Sigmoid colon (tissue), 7 donors: Measurements from ENCODE around the gene DENND5B. TPM values are rescaled to one million over a fixed set of nuclear protein-coding genes. Genes with fewer than 3 reads are reported as not detected.

Source experiments
- DNase-seq: peaks from one replicate; pipeline ENCODE4 v3.0.0-alpha.2; 2019
- H3K27ac ChIP-seq, 4 donors: fragments of 200-600 bp; sonication (generic); one replicate each; pipeline ENCODE4 v1.5.1; 2016 to 2019; ENCODE audit warnings: mild to moderate bottlenecking in 1 of 4
- H3K27me3 ChIP-seq, 3 donors: fragments of 200-600 bp; sonication (generic); one replicate each; pipeline ENCODE4 v1.5.1; 2019; ENCODE audit warnings: mild to moderate bottlenecking in 1 of 3
- H3K36me3 ChIP-seq, 4 donors: fragments of 200-600 bp; sonication (generic); one replicate each; pipeline ENCODE4 v1.5.1; 2016 to 2019
- H3K4me1 ChIP-seq, 4 donors: fragments of 200-600 bp; sonication (generic); one replicate each; pipeline ENCODE4 v1.5.1; 2017 to 2019
- H3K4me3 ChIP-seq, 4 donors: fragments of 200-600 bp; sonication (generic); one replicate each; pipeline ENCODE4 v1.5.1; 2017 to 2019; ENCODE audit warnings: mild to moderate bottlenecking in 2 of 4, moderate library complexity in 1 of 4
- H3K9me3 ChIP-seq, 4 donors: fragments of 200-600 bp in 3 of 4; sonication (generic) in 3 of 4; one replicate each; pipeline versions ENCODE4 v1.5.1 to v1.6.1; 2013 to 2019
- CTCF ChIP-seq, 4 experiments: fragments of 450-650 bp in 3 of 4; fragments of 200-600 bp in 1 of 4; IDR thresholded peaks; one replicate each; pipeline ENCODE4 v1.5.1; 2016 to 2019; ENCODE audit warnings: antibody characterized with exemption in 4 of 4, mild to moderate bottlenecking in 3 of 4, moderate library complexity in 2 of 4
- EP300 ChIP-seq, 4 donors: sonication (generic); formaldehyde crosslinking; IDR thresholded peaks; one replicate each; pipeline ENCODE4 v1.6.1; 2017; ENCODE audit warnings: antibody characterized with exemption in 4 of 4
- POLR2A ChIP-seq, 2 donors: fragments of 450-650 bp; IDR thresholded peaks; one replicate each; pipeline ENCODE4 v1.6.1; 2016; ENCODE audit warnings: antibody characterized with exemption in 2 of 2, mild to moderate bottlenecking in 2 of 2, moderate library complexity in 2 of 2
- POLR2AphosphoS5 ChIP-seq, 4 donors: sonication (generic); formaldehyde crosslinking; IDR thresholded peaks; one replicate each; pipeline ENCODE4 v1.6.1; 2017; ENCODE audit warnings: antibody characterized with exemption in 4 of 4
- WGBS, 2 donors: extraction: QIAGEN DNeasy Blood & Tissue Kit; methylation state at CpG; one replicate each; pipeline ENCODE4 v1.1.7; 2013; 5-methylcytosine and 5-hydroxymethylcytosine counted together
- intact Hi-C: fragments of 100-400 bp; cut with DNase I; formaldehyde crosslinking; loops from one replicate; pipeline ENCODE4 v1.15.1; 2023
- polyA plus RNA-seq, 3 donors: library from polyadenylated mRNA; stranded (reverse); fragments of 200-250 nt; gene quantifications; one replicate each; pipeline ENCODE4 v1.2.3, GENCODE V29; 2013
- total RNA-seq, 4 donors: library from RNA; depleted of rRNA; stranded (reverse); fragments of >200 nt; gene quantifications; one replicate each; pipeline ENCODE4 v1.1.0, GENCODE V29; 2016
- donor health status: healthy with polysubstance abuse.
- donor health status: Bipolar disorder and iron deficiency.
- donor health status: healthy.

Gene DENND5B
- total and polyA plus RNA-seq, 7 donors, result 2.4 to 34.3 (median 19.5) TPM

- no peak overlapping the region for H3K27ac ChIP-seq
- intact Hi-C loops, result no loop called here
- H3K27me3 ChIP-seq, result no peaks in the 10 kb centered on the region
- H3K9me3 ChIP-seq, result no peaks in the 10 kb centered on the region
- WGBS, 2 donors, result 92 to 94% methylated on average over 4 of the region's 4 CpGs
- H3K4me3 ChIP-seq, result no peak overlapping the region
- no peaks in the 10 kb centered on the region for H3K4me1 ChIP-seq
- no peak for DNase-seq
- peaks cover 0 to 4% (median 0%) of the 10 kb centered on the region in 4 donors for H3K36me3 ChIP-seq
- no peak for TF ChIP-seq POLR2AphosphoS5 (IDR thresholded peaks at IDR 0.05)
- TF ChIP-seq CTCF (IDR thresholded peaks at IDR 0.05), result no peak
- no peak for TF ChIP-seq EP300 (IDR thresholded peaks at IDR 0.05)
- no peak for TF ChIP-seq POLR2A (IDR thresholded peaks at IDR 0.05)
These were observed 150.8 kb downstream of the DENND5B start for GRCh38 chr12:31440134-31440533.

- intact Hi-C loops, result no loop called here
- WGBS, 2 donors, result 79 to 90% methylated on average over 2 of the region's 2 CpGs
- no peaks in the 10 kb centered on the region for H3K4me1 ChIP-seq
- H3K27ac ChIP-seq, result no peak overlapping the region
- no peaks in the 10 kb centered on the region for H3K9me3 ChIP-seq
- DNase-seq, result no peak
- no peaks in the 10 kb centered on the region for H3K36me3 ChIP-seq
- no peak for TF ChIP-seq POLR2A (IDR thresholded peaks at IDR 0.05)
- TF ChIP-seq CTCF (IDR thresholded peaks at IDR 0.05), result no peak
- TF ChIP-seq POLR2AphosphoS5 (IDR thresholded peaks at IDR 0.05), result no peak
- TF ChIP-seq EP300 (IDR thresholded peaks at IDR 0.05), result no peak
- no peaks in the 10 kb centered on the region for H3K27me3 ChIP-seq
- H3K4me3 ChIP-seq, result no peak overlapping the region
These were observed 159.2 kb downstream of the DENND5B start for GRCh38 chr12:31431721-31432240.

GRCh38 chr12:31423405-31423804, 167.5 kb downstream of the DENND5B start:
- Histone ChIP-seq H3K36me3 (peaks cover 0 to 32% (median 0%) of the 10 kb centered on the region in 4 donors), H3K27ac (no peak overlapping the region), H3K9me3 (no peaks in the 10 kb centered on the region), H3K4me1 (no peaks in the 10 kb centered on the region), H3K4me3 (no peak overlapping the region), H3K27me3 (no peaks in the 10 kb centered on the region)
- no peak for DNase-seq
- TF ChIP-seq POLR2AphosphoS5 (IDR thresholded peaks at IDR 0.05), result no peak
- no peak for TF ChIP-seq POLR2A (IDR thresholded peaks at IDR 0.05)
- TF ChIP-seq CTCF (IDR thresholded peaks at IDR 0.05), result no peak
- TF ChIP-seq EP300 (IDR thresholded peaks at IDR 0.05), result no peak
- intact Hi-C loops, result no loop called here
- 95 to 98% methylated on average over 1 of the region's 1 CpG for WGBS, 2 donors

- 89 to 93% methylated on average over 7 of the region's 7 CpGs for WGBS, 2 donors
- Histone ChIP-seq H3K4me3 (no peak overlapping the region), H3K9me3 (no peaks in the 10 kb centered on the region), H3K27ac (no peak overlapping the region), H3K36me3 (peaks cover 0 to 53% (median 3%) of the 10 kb centered on the region in 4 donors), H3K27me3 (no peaks in the 10 kb centered on the region), H3K4me1 (no peaks in the 10 kb centered on the region)
- no peak for DNase-seq
- intact Hi-C loops, result no loop called here
- TF ChIP-seq EP300 (IDR thresholded peaks at IDR 0.05) (no peak), POLR2A (IDR thresholded peaks at IDR 0.05) (no peak), CTCF (IDR thresholded peaks at IDR 0.05) (no peak), POLR2AphosphoS5 (IDR thresholded peaks at IDR 0.05) (no peak)
These were observed 178.6 kb downstream of the DENND5B start for GRCh38 chr12:31412292-31412801.

- no peak for TF ChIP-seq EP300 (IDR thresholded peaks at IDR 0.05)
- TF ChIP-seq POLR2A (IDR thresholded peaks at IDR 0.05), result no peak
- no peak for TF ChIP-seq POLR2AphosphoS5 (IDR thresholded peaks at IDR 0.05)
- no peak for TF ChIP-seq CTCF (IDR thresholded peaks at IDR 0.05)
- Histone ChIP-seq H3K27me3 (no peaks in the 10 kb centered on the region), H3K4me3 (no peak overlapping the region), H3K36me3 (peaks cover 0 to 36% (median 3%) of the 10 kb centered on the region in 4 donors), H3K9me3 (no peaks in the 10 kb centered on the region), H3K4me1 (no peaks in the 10 kb centered on the region), H3K27ac (no peak overlapping the region)
- intact Hi-C loops, result no loop called here
- no peak for DNase-seq
- WGBS, 2 donors, result 93 to 95% methylated on average over 4 of the region's 4 CpGs
These were observed 182.2 kb downstream of the DENND5B start for GRCh38 chr12:31408763-31409162.
